ENCODE results near the gene KIF24.
"Not testable (repeated sequence)": the region's sequence is repeated elsewhere in the genome, so short reads cannot be mapped to it uniquely, and the experiment has no call there.

Gene KIF24

GRCh38 chr9:34365282-34365681 lies 36.2 kb upstream of the KIF24 start:
- no peak for DNase-seq

DNA sequence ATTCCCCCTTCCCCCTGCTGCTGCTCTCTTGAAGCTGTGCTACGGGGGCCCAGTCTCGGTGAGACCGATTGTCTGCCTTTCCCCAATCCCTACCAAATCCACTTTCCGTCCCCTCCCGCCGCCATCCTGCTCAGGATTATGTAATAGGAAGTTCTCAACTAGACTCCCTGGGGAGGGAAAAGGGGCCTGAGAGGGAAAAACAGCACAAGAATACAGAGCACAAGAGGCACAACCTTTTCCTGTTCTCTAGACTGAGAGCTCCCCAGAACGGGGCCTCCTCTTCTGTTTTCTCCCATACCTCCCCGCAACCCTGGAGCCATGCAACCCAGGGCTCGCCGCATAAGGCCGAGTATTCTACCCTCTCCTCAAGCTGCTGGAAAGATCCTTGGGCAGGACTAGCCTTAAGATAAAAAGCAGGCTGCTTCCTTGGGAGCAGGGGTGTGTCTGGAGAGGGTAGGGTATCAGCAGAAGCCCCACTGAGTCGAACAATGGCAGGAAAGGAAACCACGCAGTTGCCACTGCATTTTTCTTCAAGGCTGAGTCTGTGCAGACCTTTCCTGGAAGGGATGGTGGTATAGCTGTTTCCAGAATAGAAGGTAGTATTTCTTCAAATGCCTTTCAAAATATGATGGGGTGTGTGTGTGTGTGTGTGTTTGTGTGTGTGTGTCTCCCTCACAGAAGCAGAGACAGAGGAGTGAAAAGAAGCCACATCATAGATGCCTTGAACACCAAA lies 34.7 kb upstream of the KIF24 start:
- no peak for DNase-seq

DNA sequence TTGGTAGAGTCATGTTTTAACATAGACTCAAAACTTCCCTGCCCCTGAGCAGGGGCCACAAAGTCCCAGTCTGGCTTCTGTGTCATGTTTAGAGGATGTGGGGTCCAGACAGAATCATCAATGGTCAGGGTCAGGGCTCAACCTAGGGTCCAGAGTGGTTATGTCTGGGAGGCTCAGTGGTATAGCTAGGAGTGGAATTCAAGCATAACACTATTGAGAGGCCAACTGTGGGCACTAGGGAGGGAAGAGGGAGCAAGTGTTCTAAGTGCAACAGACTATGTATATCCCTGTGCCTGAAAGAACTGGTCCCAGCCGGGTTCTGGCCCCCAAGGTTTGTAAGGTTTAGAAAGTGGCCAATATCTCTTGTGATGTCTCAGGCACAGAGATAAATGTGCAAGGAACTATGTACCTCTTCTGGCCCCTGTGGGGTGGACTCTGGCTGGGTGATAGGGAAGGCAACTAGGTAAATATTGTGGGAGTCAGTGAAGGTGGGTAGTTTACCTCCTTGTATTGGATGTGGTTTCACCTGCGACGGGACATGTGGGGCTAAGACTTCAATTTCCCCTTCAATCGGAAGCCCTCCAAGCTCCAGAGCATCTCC lies 33.6 kb upstream of the KIF24 start:
- no peak for DNase-seq

- not testable (repeated sequence) for DNase-seq
Measured at GRCh38 chr9:34352957-34353356, 23.9 kb upstream of the KIF24 start.

GRCh38 chr9:34352122-34352652 lies 23.1 kb upstream of the KIF24 start:
- not testable (repeated sequence) for DNase-seq

- DNase-seq = no peak
Measured at GRCh38 chr9:34349324-34349723, 20.3 kb upstream of the KIF24 start.

- DNase-seq = no peak
Measured at GRCh38 chr9:34347800-34348158, 18.7 kb upstream of the KIF24 start.

- DNase-seq = no peak
Measured at GRCh38 chr9:34346873-34347799, 18.1 kb upstream of the KIF24 start.

DNA sequence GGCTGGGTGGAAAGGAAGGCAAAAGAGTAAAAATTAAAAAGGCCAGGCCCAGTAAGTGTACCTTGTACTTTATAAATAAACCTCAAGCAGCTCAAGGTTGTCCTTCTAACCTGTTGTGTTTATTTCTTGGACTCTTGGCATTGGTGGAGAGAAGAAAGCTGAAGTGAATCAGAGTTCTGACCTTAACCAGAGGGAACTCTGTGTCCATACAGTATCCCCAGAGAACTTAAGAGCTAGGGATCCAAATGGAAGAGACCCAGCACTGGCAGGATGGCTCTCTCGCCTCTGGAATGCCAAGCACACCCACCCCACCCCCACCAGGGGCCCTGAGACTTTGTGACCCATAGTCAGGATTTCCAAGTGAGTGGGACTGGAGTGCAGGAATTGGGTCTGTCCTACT lies 14.5 kb upstream of the KIF24 start:
- DNase-seq = no peak

DNA sequence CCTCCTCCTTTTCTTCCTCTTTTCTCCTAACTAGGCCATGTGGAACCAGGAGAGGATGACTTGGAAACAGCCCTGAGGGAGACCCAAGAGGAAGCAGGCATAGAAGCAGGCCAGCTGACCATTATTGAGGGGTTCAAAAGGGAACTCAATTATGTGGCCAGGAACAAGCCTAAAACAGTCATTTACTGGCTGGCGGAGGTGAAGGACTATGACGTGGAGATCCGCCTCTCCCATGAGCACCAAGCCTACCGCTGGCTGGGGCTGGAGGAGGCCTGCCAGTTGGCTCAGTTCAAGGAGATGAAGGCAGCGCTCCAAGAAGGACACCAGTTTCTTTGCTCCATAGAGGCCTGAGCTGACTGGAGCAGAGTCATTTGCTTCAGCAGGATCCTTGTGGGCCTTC lies 14.0 kb upstream of the KIF24 start:
- DNase-seq = no peak

DNA sequence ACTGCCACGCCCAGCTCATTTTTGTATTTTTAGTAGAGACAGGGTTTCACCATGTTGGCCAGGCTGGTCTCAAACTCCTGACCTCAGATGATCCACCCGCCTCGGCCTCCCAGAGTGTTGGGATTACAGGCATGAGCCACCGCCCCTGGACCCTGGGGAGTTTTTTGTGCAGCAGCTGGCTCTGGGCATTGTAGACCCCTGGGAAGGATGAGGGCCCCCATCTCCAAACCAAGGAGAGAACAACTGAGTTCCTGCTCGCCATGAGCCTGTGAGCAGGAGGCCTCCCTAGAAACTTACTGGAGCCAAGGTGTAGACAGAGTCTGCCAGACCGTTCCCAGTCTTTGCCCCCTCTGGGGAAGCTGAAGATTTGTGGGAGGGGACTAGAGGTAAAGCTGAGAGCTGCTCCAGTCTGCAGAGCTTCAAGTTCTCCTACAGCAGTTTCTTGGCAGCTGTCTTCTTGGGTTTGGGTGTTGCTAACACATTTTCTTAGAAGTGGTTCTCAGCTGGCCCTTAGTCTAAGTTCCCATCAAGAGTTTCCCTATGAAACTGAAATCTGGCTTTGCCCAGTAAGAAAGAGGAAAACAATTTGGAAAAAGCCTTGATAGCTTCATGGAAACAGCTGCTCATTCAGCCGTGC lies 12.7 kb upstream of the KIF24 start:
- no peak for DNase-seq

DNA sequence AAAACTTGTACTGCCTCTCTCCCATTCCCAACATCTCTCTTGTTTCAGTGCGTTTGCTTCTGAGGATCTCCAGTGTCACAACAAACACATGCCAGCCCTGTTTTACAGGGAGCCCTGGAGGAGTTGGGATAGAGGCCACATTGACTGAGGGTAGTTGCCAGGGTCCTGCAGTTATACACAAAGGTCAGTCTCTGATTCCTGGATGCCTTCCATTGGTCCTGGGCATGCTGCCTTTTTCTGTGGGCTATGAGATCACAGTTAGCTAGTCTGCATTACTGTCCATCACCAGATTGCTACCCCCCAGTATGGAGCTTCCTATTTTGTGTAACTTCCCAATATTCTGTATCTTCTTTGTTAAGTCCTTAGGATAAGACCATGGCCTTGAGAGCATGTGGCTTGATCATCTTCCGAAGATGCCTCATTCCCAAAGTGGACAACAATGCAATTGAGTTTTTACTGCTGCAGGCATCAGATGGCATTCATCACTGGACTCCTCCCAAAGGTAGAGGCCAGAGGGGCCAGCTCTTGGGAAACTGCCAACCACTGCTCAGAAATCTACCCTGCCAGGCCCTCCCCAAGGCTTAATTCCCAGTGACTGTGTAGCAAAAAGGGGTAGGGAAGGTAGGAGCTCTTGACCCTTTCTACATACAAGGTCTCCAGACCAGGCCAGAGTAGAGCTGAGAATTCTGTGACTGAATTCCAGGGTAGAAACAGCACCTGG lies 9.8 kb upstream of the KIF24 start:
- no peak for DNase-seq

DNA sequence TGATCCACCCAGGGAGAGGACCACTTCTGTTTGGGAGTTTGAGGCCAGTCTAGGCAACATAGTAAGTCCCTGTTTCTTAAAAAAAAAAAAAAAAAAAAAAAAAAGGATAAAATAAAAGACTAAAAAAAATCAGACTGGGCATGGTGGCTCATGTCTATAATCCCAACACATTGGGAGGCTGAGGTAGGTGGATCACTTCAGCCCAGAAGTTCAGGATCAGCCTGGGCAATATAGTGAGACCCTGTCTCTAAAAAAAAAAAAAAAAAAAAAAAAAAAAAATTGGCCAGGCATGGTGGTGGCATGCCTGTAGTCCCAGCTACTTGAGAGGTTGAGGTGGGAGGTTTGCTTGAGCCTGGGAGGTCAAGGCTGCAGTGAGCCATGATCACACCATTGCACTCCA lies 9.0 kb upstream of the KIF24 start:
- not testable (repeated sequence) for DNase-seq

- no peak for DNase-seq
Measured at GRCh38 chr9:34337403-34337802, 8.3 kb upstream of the KIF24 start.

DNA sequence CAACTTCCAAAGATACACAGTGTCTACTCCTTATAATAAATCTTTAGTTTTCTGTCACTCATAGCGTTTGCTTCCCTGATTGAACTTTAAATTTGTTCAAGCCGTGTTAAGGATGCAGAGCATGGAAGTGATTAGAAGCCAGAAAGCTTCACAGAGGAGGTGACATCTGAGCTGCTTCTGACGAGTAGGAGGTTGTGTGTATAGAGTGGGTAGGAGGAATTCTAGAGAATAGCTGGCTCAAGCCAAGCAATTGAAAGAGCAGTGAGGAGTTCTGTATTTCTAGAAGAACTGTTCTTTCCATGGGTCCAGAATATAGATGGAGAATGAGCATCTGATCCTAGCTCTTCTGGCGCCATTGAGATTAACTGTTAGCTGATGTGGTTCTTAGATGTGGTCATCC lies 6.3 kb upstream of the KIF24 start:
- no peak for DNase-seq

- DNase-seq = no peak
Measured at GRCh38 chr9:34334916-34335315, 5.8 kb upstream of the KIF24 start.

- DNase-seq = no peak
Measured at GRCh38 chr9:34334337-34334824, 5.3 kb upstream of the KIF24 start.

DNA sequence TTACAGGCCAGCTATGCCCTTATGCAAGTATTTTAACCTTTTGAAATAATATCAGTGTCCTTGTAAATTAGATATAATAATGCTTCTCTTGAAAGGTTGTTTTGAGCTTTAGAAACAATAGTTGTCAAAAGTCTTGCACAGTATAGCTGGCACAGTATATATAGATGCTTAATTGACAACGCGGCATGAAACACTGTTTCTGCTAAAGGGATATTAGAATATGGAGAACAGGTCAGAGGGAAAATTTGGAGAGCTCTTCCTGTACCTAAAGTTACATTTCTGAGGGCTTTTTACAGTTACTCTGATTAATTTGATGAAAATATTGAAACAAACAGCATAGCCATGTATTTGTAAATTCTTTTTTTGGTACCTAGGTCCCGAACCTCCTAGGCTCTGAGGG lies 4.8 kb upstream of the KIF24 start:
- DNase-seq = no peak

DNA sequence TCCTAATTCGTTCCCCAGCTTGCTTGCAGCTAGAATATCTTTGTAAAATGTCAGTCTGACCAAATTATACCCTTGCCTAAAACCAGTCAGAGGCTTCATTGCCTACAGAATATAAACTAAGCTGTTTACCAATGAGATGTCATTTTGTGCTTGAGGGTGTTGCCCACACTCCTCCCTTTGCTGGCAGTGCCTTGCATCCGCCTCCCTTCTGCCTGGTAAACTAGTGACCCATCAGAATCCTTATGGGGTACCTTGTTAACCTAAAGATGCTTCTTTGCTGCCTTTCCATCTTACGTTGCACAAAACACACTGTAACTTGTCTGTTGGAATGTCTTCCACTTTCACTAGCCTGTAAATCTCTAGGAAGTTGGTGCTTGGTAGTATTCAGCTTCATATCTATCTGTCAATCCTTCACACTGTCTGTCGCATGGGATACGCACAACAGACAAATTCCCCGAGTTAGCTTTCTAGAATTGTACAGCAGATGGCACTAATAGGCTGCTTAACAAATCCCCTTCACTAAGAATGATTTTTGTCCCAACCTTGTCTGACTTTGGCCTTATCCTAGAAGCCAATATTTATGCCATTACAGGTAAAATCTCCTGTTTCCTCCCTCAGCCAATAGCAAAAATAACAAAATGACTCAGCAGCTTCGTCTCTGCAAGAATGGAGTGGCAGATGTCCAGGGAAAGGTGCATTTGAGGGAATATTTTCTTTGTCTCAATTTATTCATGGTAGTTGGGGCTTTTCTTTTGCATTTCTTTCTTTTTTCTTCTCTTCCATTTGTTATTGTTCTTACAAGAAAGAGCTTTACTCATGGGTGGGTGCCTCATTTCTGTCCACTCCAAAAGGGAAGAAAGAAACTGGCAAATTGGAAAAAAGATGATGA lies 3.3 kb upstream of the KIF24 start:
- DNase-seq = peak; percentile 72

- DNase-seq = no peak
Measured at GRCh38 chr9:34331196-34331595, 2.1 kb upstream of the KIF24 start.

- peak; percentile 67 for DNase-seq
Measured at GRCh38 chr9:34328500-34328986, 525 bp downstream of the KIF24 start.
